Motor neuron (in vitro differentiated cells): ENCODE results near the gene LSG1. TPM values are rescaled to one million over a fixed set of nuclear protein-coding genes. Genes with fewer than 3 reads are reported as not detected.
"Not testable (repeated sequence)": the region's sequence is repeated elsewhere in the genome, so short reads cannot be mapped to it uniquely, and the experiment has no call there.

Source experiments
- ATAC-seq, 8 experiments: fragments of 200-7000 bp; cut with Tn5 transposase; replicated peaks in 6 of 8; 2 replicates each; pipeline ENCODE4 v1.8.0; 2021; ENCODE audit warnings: mild to moderate bottlenecking in 8 of 8, moderate library complexity in 8 of 8
- H3K27ac ChIP-seq, 2 donors: fragments of 250-450 bp; sonication (Bioruptor Pico); 2 replicates each; pipeline ENCODE4 v1.9.0; 2021; ENCODE audit warnings: antibody characterized with exemption in 2 of 2, mild to moderate bottlenecking in 2 of 2, moderate library complexity in 1 of 2
- H3K4me1 ChIP-seq, 2 donors: fragments of 250-450 bp; sonication (Bioruptor Pico); replicated peaks in 1 of 2; 2 replicates each; pipeline ENCODE4 v1.6.1; 2021; ENCODE audit warnings: antibody characterized with exemption in 2 of 2, mild to moderate bottlenecking in 2 of 2, moderate library complexity in 1 of 2
- H3K4me3 ChIP-seq, 5 donors: fragments of 250-450 bp; sonication (Bioruptor Pico); 2 replicates each; pipeline ENCODE4 v1.9.0; 2021; ENCODE audit warnings: antibody characterized with exemption in 5 of 5, mild to moderate bottlenecking in 5 of 5, moderate library complexity in 4 of 5
- WGBS, 10 experiments: fragments of 450-650 bp; shearing (Covaris generic); methylation state at CpG; one replicate each; pipeline ENCODE4 v1.0.0; 2022; 5-methylcytosine and 5-hydroxymethylcytosine counted together
- in situ Hi-C, 9 experiments: fragments of 400-800 bp; cut with MboI; loops; one replicate each; pipeline ENCODE4 v1.15.0; 2021; ENCODE audit warnings: low sequenced_read_pairs in 9 of 9, low pct_unique_long_range_greater_than_20kb in 2 of 9; ENCODE audit not compliant: unreplicated experiment in 9 of 9
- total RNA-seq, 8 experiments: library from RNA; unstranded; fragments of 300-600 nt; gene quantifications; 2 replicates each; pipeline versions ENCODE4 v1.2.3 to v1.2.4, GENCODE V29; 2022

The LSG1 gene
- total RNA-seq, 8 experiments from 2014 or later, result 16.9 to 42.7 (median 27.3) TPM

- in situ Hi-C loops, H3K4me3 ChIP-seq, H3K4me1 ChIP-seq, ATAC-seq, H3K27ac ChIP-seq: not testable (repeated sequence)
- WGBS, 10 experiments, result 80 to 100% (median 88%) methylated on average over 1 to 3 of the region's 7 CpGs; no CpG with 5 or more reads in 5 of the 10 experiments
Observed at GRCh38 chr3:194605314-194605713, 66.7 kb downstream of the LSG1 start.

DNA sequence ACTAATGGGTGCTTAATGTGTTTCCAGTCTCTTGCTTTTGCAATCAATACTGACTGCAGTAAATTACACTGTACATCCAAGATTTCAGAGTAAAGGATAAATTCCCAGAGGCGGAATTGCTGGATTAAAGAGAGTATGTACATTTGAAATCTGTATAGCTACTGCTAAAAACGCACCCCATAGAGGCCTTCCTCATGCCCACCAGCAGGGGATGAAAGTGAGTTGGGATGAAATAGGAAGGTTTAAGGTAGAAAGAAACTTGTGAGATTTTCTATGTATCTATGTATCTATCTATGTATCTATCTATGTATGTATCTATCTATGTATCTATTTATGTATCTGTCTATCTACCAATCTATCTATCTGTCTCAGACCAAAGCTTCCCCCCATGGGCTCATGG is 67.2 kb downstream of the LSG1 start:
- H3K27ac ChIP-seq, result no peak overlapping the region
- 56 to 93% (median 84%) methylated on average over 1 to 2 of the region's 2 CpGs; no CpG with 5 or more reads in 4 of the 10 experiments for WGBS, 10 experiments
- peaks cover 0 to 2% of the 10 kb centered on the region in 2 donors for H3K4me1 ChIP-seq
- peak in 1 of 8 experiments; percentile 70 for ATAC-seq
- in situ Hi-C loops, result no loop called here
- H3K4me3 ChIP-seq, result no peak overlapping the region

GRCh38 chr3:194604126-194604525 is 67.9 kb downstream of the LSG1 start:
- no peak for ATAC-seq
- H3K4me1 ChIP-seq, result peaks cover 0 to 2% of the 10 kb centered on the region in 2 donors
- H3K4me3 ChIP-seq, result no peak overlapping the region
- in situ Hi-C loops, result no loop called here
- 90 to 100% (median 94%) methylated on average over 1 to 19 of the region's 22 CpGs; no CpG with 5 or more reads in 6 of the 10 experiments for whole genome bisulfite sequencing, 10 experiments
- H3K27ac ChIP-seq, result no peak overlapping the region

DNA sequence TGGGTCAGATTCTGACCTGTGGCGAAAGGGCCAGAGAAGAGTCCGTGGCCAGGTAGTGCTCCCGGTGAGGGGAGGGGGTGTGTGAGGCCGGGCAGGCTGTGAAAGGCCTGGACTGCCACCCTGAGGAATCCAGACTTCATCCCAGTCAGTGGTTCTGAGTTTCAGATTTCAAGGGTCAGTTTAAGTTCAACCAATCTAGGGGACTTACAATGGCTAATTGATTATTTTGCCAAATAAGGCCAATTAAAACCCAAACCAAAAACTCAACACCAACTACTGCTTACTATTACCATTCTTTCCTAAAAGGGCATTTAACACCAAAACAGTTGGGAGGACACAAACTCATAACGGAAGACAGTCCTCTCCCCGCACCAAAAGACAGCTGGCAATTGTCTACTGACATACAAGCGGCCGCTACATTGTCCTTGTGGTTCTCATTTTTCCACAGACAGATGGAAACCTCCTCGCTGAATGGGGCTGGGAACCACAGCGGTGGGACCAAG is 69.3 kb downstream of the LSG1 start:
- peaks cover 0 to 2% of the 10 kb centered on the region in 2 donors for H3K4me1 ChIP-seq
- 20 to 88% (median 69%) methylated on average over 2 to 7 of the region's 10 CpGs; no CpG with 5 or more reads in 3 of the 10 experiments for WGBS, 10 experiments
- H3K4me3 ChIP-seq, result no peak overlapping the region
- in situ Hi-C loops, result no loop called here
- no peak overlapping the region for H3K27ac ChIP-seq
- peak in 1 of 8 experiments; percentile 38 for ATAC-seq

- Histone ChIP-seq H3K4me3 (no peak overlapping the region), H3K4me1 (peaks cover 0 to 2% of the 10 kb centered on the region in 2 donors), H3K27ac (no peak overlapping the region)
- ATAC-seq, result peak in 1 of 8 experiments; percentile 20
- in situ Hi-C loops, result loop anchor here in 5 of 9 experiments (10.0 to 25.0 kb wide), 3 partner anchors 112 to 264 kb away; partner anchors contain the start of gene ATP13A3 (in 2 of the 5)
- WGBS, 10 experiments, result 55 to 97% (median 90%) methylated on average over 4 to 13 of the region's 25 CpGs; no CpG with 5 or more reads in 2 of the 10 experiments
Observed at GRCh38 chr3:194598771-194599557, 73.0 kb downstream of the LSG1 start.

GRCh38 chr3:194596906-194597305 is 75.1 kb downstream of the LSG1 start:
- 29 to 100% (median 81%) methylated on average over 1 to 5 of the region's 5 CpGs; no CpG with 5 or more reads in 6 of the 10 experiments for WGBS, 10 experiments
- no peak for ATAC-seq
- H3K4me1 ChIP-seq, result no peaks in the 10 kb centered on the region
- H3K4me3 ChIP-seq, result no peak overlapping the region
- in situ Hi-C loops, result loop anchor here in 5 of 9 experiments (10.0 to 25.0 kb wide), 3 partner anchors 110 to 262 kb away; partner anchors contain the start of gene ATP13A3 (in 2 of the 5)
- no peak overlapping the region for H3K27ac ChIP-seq

DNA sequence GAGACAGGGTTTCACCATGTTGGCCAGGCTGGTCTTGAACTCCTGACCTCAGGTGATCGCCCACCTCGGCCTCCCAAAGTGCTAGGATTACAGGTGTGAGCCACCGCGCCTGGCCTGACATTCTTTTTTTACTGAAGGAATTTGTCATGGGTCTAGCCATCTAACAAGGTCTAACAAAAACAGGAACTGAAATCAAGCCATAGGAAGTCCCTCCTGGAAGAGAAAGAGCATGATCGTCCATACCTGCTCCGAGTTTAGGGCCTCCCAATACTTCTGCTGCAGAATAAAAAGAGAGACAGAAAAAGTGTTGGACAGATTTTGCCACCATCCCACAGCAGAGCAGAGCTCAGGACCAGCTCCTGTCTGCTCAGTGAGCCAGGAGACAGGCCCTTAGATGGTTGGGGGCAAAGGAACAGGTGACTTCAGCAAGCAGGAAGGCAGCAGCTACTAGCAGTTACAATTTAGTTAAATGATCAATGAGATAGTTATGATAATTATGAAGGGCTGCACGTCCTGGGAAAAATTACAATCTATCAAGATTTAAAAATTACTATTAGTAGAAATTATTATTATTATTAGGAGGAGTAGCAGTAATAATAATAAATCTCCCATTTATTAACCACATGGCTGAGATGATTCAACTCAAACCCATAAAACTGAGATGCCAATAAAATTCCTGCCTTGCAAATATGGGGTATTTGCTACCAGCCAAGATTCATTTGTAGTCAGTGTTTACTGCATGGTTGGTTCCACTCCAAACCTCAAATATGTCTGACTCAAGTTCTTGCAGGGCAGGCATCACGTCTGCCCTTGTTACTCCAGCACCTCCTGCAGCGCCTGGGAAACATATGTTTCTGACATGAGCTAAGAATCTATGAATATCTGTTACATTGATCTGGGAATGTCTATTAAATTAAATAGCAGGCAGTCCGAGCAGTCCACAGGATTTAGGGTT is 78.9 kb downstream of the LSG1 start:
- Histone ChIP-seq H3K27ac (no peak overlapping the region), H3K4me3 (no peak overlapping the region), H3K4me1 (no peaks in the 10 kb centered on the region)
- 0 to 94% (median 76%) methylated on average over 1 to 7 of the region's 10 CpGs; no CpG with 5 or more reads in 2 of the 10 experiments for WGBS, 10 experiments
- peak in 5 of 8 experiments; percentile 62 to 98 (median 96) for ATAC-seq
- in situ Hi-C loops, result loop anchor here in 5 of 9 experiments (10.0 to 25.0 kb wide), 3 partner anchors 106 to 258 kb away; partner anchors contain the start of gene ATP13A3 (in 2 of the 5)

Other genes with a start within 250 kb of the LSG1 start
- gene ATP13A3, start 185.2 kb downstream of the LSG1 start, total RNA-seq, result 10 to 100 TPM; 17.8 to 67.9 (median 43.5) TPM
- gene TMEM44, start 38.8 kb downstream of the LSG1 start, total RNA-seq, result 10 to 100 TPM in 3 of 8 experiments, 1 to 10 TPM in 5; 6.9 to 13.6 (median 9.0) TPM
- 10 to 100 TPM in 4 of 8 experiments, 1 to 10 TPM in 2, under 1 TPM in 2; 0.67 to 22.6 (median 6.5) TPM for gene FAM43A, start 13.7 kb upstream of the LSG1 start, total RNA-seq